ES-I3 (cell line): ENCODE data around the gene TMSB15C.
"Not testable (repeated sequence)": the region's sequence is repeated elsewhere in the genome, so short reads cannot be mapped to it uniquely, and the experiment has no call there.

Experiments used
- H3K36me3 ChIP-seq: 2 replicates; pipeline ENCODE4 v1.6.1; 2013; ENCODE audit warnings: mild to moderate bottlenecking, low read length, control low read depth, moderate library complexity; ENCODE audit not compliant: insufficient read depth
- H3K4me1 ChIP-seq: 2 replicates; pipeline ENCODE4 v1.6.1; 2013; ENCODE audit warnings: mild to moderate bottlenecking, control low read depth, low read length; ENCODE audit not compliant: insufficient read depth
- H3K9ac ChIP-seq: 2 replicates; pipeline ENCODE4 v1.6.1; 2013; ENCODE audit warnings: low read depth, mild to moderate bottlenecking, low read length, moderate library complexity
- H3K9me3 ChIP-seq: 2 replicates; pipeline ENCODE4 v1.6.1; 2013; ENCODE audit warnings: mild to moderate bottlenecking, low read length, moderate library complexity; ENCODE audit not compliant: control insufficient read depth, insufficient read depth

Gene TMSB15C

DNA sequence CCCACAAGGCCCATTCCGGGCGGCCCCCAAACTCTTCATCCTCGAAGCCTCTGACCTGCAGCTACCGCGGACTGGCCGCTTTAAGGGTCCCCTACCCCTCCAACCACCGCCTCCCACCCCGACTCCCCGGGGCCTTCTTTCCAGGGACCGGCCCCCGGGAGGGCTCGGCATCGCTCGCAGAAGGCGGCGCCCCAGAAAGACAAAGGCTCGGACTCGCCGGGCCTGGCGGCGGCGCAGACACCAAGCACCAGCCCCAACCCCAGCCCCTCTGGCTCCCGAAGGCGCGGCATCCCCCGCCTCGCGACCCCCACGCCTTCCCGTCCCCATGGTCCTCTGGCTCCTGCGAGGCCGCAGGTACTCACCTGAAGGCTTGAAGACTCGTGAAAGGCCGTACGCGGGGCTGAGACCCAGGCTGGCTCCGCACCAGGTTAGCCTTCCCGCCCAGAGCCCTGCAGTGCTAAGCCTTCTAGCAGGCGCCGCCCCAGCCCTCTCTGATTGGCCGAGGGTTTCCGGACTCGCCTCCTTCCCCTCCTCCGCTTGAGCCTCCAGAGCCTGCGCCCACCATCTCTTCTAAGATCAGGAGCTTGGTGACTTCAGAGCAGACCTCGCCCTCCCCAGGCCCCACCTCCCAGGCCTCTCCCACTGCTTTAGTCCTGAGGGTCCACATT lies at the start of gene TMSB15C:
TMSB15C (minus strand) TSS at position 459 of the 668 bp plus-strand sequence.
- H3K9ac ChIP-seq, H3K9me3 ChIP-seq, H3K4me1 ChIP-seq, H3K36me3 ChIP-seq: not testable (repeated sequence)

DNA sequence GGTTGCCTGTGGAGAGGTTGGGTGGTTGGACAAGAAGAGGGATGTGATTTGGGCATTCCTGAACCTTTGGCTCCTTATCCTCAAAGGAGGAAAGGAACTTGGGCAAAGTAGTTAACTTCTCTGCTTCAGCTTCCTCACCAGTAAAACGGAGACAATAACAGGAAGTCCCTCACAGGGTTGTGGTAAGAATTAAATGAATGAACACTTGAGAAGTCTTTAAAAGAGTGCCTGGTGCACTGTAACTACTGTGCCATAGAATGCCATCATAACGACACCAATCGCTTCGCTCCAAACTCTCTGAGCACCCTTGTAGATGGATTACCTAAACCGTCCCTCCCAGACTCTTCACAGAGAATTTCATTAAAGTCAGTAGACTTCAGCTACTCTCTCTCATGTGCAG lies 46.8 kb upstream of the TMSB15C start:
- no peaks in the 10 kb centered on the region for H3K36me3 ChIP-seq
- H3K9ac ChIP-seq = no peak overlapping the region
- no peaks in the 10 kb centered on the region for H3K9me3 ChIP-seq
- no peaks in the 10 kb centered on the region for H3K4me1 ChIP-seq

DNA sequence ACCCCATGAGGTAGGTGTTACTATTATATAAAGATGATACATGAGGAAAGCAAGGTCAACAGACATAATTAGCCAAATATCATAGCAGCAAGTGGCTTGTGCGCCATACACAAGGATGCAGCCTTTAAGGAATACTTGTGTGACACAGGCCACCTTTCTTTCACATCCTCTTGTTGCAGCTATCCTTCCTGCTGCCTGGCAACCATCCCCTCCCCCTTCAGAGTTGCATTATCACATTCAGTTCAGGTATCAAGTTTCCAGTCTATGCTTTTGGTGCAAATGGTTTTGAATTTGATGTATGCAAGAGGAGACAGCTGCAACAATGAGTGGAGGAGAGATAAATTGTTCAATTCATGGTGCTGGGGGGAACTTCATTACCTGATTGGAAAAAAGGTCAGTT lies 42.7 kb upstream of the TMSB15C start:
- no peaks in the 10 kb centered on the region for H3K36me3 ChIP-seq
- no peak overlapping the region for H3K9ac ChIP-seq
- peaks cover under 1% of the 10 kb centered on the region; the same call in 1 of the 2 replicates for H3K4me1 ChIP-seq
- no peaks in the 10 kb centered on the region for H3K9me3 ChIP-seq

DNA sequence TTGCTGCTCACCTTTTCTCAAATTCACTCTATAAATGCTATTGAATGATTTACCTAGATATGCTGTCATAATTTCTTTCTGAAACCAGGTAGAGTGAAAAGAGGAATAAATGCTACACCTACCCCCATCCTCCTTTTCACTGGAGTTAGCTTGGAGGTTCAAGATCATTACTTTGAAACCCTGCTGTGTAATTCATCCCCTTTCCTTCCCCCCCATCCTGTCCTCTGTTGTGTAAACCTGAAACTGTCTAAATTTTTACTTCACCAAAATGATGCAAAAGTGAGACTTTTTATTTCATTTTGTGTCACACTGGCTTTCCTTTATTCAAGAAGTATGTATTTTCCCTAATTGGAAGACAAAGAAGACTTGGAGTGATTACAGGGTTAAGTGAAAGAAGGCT lies 41.7 kb upstream of the TMSB15C start:
- Histone ChIP-seq H3K4me1 (peaks cover 4% of the 10 kb centered on the region; the same call in 1 of the 2 replicates), H3K9me3 (no peaks in the 10 kb centered on the region), H3K36me3 (no peaks in the 10 kb centered on the region), H3K9ac (no peak overlapping the region)

DNA sequence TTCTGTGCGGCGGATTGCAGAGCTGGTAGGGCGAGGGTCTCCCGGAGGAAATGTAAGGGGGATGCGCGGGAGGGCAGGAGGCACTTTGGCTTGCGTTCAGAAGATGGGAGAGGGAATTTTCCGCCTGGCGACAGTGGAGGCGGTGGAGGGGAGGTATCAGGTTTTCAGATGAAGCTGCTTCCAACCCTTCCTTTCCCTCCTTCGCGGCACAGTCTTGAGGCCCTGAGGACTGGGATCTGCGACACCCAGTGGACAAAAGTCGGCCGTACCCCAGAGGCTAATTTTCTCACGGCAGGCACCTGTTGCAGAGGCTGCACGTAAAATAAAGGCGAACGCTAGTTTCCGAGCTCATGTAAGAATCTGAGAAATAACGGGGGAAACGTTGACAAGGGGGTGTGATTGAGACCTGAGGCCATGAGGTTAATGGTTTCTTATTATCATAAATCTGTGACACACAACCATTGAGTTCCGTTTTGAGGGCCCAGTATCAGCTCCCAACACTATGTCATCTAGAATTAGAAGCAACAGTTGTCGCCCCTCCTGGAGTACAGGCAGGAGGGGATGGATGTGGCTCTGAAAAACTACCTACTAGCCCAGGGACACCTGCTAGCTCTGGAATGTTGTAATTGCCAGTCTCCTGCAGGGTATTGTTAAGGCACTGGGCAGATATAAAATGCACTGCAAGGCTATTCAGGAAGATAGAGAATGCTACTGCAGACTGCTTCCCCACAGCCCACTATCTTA lies 37.4 kb upstream of the TMSB15C start:
- Histone ChIP-seq H3K9me3 (no peaks in the 10 kb centered on the region), H3K36me3 (no peaks in the 10 kb centered on the region), H3K9ac (peak overlapping the region; percentile 87; the same call in 1 of the 2 replicates), H3K4me1 (peaks cover 4% of the 10 kb centered on the region; the same call in 1 of the 2 replicates)

DNA sequence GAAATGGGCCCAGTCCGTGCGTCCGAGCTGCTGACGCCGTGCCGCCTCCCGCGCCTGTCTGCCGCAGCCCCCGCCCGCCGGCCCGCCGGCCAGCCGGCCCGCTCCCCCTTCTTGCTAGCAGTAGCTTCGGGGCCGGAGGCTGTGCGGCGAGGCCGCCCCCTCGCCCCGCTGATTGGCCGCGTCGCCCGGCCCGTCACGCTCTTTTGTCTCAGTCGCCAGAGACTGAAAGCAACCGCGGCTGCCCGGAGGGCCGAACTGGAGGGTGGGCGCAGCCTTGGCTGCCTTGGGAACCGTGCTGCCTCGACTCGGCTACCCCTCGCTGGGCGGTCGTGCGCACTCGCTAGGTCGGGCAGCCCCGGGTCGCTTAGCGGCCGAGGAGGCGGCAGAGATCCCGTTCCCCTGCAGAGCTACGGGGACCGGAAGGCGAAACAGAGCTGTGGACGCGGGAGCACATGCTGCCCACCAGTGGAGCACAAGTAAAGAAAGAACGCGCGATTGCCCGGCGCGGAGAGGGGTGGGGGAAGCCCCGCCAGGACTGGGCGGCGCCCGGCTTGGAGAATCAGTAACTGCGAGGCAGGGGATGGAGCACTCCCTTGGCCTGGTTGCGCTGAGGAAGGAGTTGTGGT lies 36.4 kb upstream of the TMSB15C start, which contains the start of gene ZCCHC18:
ZCCHC18 (plus strand) TSS at position 198 of the 626 bp plus-strand sequence. CDS start 1,589 bp downstream, outside the sequence.
- peaks cover 4% of the 10 kb centered on the region; the same call in 1 of the 2 replicates for H3K4me1 ChIP-seq

DNA sequence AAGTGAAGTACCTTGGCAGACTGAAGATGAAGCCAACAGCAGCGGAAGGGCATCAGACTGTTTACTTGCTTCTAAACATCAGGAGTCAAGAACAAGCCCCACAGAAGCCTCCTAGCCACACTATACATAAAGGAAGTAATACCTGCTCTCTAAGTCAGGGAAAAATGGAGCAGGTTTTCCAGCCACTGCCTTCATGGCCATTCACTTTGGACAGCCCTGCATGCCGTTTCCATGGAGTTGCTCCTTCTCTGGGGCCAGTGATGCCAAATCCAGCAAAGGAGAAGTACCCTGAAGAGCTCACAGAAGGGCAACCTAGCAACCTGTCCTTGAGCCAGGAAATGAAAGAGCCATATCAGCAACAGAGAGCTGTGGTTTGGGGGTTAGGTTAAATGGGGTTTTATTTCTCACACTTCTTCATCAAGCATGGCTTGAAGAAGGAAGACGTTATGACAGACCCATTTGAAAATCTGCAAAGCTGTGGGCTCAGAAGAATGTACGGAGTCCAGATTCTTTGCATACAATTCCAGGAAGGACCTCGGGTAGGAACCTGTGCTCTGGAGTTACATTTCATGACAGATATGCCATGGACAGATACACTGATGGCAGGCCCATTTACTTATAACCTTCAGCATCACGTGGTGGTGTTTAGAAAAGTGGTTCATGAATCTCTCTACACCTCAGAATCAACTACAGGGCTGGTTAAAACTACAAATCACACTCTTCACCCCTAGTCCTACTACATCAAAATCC lies 34.6 kb upstream of the TMSB15C start:
- not testable (repeated sequence) for H3K9ac ChIP-seq, H3K4me1 ChIP-seq, H3K9me3 ChIP-seq, H3K36me3 ChIP-seq

More for the DNA sequence above, 36.4 kb upstream of the TMSB15C start, which contains the start of gene ZCCHC18:
- Histone ChIP-seq H3K9me3 (no peaks in the 10 kb centered on the region), H3K36me3 (no peaks in the 10 kb centered on the region), H3K9ac (peak within 1 kb of the TSS; percentile 87)

DNA sequence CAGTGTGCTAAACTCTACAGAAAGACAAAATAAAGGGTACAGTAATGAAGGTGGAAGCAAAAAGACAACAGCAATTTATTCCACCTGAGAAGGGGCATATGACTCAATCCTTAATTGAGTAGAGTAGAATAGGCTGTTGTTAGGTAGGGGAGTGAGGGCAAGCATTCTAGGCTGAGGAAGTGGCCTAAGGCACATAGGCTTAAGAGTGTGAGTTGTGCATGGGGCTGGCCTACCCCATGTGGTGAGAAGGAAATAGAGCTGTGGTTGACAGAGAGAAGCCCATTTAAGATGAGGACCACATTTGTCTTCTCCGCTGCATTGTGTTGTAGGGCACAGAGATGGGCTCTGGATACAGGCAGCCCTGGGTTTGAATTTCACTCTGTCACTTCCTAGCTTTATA lies 32.9 kb upstream of the TMSB15C start:
- Histone ChIP-seq H3K9me3 (no peaks in the 10 kb centered on the region), H3K4me1 (peaks cover 4% of the 10 kb centered on the region; the same call in 1 of the 2 replicates), H3K36me3 (no peaks in the 10 kb centered on the region), H3K9ac (no peak overlapping the region)

DNA sequence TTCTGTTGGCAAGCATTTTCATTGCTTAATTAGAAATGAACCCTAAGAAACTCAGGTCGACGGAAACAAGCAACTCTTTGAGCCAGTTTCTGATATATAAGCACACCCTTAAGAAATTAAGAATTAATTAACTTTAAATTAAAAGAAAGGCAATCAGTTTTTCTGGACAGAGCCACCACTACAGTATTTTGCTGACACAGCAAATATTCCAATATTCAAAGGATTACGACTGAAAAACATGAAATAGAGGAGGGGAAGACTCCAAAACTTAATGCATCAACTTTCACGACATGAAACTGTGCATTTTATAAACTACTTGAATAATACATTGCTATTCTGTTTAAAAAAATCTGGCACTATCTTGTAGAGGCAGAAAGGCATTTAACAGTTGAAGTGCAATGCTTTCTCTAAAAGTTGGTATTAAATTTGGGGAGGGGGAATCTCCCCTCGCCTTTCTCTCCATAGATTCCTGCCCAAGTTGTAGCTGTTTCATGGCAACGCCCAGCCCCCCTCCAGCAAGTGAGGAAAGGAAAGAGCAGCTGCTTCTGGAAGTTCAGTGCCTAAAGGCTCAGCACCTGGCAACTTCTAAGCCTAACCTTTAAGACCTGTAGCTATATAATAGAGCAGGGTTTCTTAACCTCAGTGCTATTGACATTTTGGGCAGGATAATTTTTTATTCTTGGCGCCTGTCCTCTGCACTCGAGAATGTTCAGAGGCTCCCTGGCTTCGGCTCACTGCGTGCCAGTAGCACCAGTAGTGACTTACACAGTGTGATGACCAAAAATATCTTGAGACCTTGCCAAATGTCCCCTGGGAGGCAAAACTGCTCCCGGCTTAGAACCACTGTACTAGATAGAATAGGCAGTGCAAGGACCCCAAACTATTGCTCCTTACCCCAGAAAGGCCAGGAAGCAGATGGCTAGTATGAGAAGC lies 29.6 kb upstream of the TMSB15C start:
- Histone ChIP-seq H3K4me1 (no peaks in the 10 kb centered on the region), H3K9ac (no peak overlapping the region), H3K36me3 (no peaks in the 10 kb centered on the region), H3K9me3 (no peaks in the 10 kb centered on the region)

DNA sequence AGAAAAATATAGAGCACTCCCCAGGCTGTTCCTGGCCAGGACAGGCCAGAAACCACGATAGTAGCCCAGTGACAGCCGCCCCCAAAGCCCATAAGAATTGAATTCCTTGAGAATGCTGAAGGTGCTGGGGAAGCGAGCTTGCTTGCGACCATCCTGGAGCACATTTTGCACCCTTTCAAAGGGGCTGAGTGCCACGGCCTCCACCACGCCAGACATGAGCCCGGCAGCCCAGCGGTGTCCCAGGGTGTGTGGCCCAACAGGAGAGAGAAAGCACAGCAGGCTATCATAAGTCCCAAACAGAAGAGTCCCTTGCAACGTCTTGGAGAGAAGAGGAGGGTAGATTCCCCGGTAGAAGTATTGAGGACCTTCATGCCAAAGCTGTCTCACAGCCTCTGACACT lies 28.6 kb upstream of the TMSB15C start:
- no peaks in the 10 kb centered on the region for H3K9me3 ChIP-seq
- H3K36me3 ChIP-seq = no peaks in the 10 kb centered on the region
- no peak overlapping the region for H3K9ac ChIP-seq
- no peaks in the 10 kb centered on the region for H3K4me1 ChIP-seq

DNA sequence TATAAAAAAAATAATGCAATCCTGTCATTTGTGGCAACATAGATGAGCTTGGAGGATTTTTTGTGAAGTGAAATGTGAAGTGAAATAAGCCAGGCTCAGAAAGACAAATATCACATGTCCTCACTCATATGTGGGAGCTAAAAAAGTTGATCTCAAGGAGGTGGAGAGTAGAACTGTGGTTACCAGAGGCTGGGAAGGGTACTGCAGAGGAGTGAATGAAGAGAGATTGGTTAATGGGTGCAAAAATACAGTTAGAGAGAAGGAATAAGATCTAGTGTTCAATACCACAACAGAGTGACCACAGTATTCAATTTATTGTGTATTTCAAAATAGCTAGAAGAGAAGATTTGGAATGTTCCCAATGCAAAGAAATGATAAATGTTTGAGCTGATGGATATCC lies 22.9 kb upstream of the TMSB15C start:
- Histone ChIP-seq H3K4me1 (no peaks in the 10 kb centered on the region), H3K36me3 (no peaks in the 10 kb centered on the region), H3K9me3 (no peaks in the 10 kb centered on the region)

DNA sequence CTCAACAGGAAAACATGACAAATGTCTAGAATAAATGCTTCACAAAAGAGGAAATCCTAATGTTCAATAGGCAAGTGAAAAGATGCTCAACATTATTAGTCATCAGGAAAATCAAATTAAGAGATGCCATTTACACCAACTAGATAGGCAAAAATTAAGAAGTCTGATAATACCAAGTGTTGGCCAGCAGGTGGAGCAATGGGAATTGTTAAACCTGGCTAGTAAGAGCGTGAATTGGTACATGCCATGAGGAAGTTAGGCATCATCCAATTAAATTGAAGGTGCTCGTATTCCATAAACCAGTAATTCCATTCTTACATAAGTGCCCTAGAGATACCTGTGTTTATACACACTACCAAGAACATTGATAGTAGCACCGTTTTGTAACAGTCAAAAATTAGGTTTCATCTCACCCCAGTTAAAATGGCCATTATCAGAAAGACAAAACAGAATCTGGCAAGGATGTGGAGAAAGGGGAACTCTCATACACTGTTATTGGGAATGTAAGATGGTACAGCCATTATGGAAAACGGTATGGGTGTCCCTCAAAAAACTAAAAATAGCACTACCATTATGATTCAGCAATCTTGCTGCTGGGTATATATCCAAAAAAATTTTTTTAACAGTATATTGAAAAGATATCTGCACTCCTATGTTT lies 22.2 kb upstream of the TMSB15C start:
- H3K9me3 ChIP-seq = no peaks in the 10 kb centered on the region
- no peak overlapping the region for H3K9ac ChIP-seq
- H3K36me3 ChIP-seq = no peaks in the 10 kb centered on the region
- H3K4me1 ChIP-seq = no peaks in the 10 kb centered on the region

More for the DNA sequence above, 22.9 kb upstream of the TMSB15C start:
- no peak overlapping the region for H3K9ac ChIP-seq

DNA sequence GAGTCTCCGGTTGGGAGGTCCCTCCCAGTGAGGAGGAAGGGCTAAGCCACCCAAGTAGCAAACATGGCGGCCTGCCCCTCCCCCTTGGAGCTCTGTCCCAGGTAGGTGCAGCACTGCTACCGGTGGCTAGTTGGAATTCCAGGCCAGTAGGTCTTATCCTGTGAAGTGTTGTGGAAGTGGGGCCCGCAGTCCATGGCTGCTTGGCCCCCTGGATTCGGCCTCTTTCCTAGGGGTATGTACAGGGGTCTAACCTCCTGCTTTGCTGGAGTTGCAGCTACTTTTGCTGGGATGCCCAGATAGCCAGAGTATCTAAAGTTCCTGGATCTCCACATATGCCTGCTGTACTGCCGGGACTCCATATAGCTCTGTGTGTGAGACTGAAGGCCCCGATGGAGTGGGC lies 9.9 kb upstream of the TMSB15C start:
- no peaks in the 10 kb centered on the region for H3K4me1 ChIP-seq
- H3K9ac ChIP-seq = no peak overlapping the region
- no peaks in the 10 kb centered on the region for H3K9me3 ChIP-seq
- no peaks in the 10 kb centered on the region for H3K36me3 ChIP-seq
